ENCODE data around the gene CBLB. TPM values are rescaled to one million over a fixed set of nuclear protein-coding genes. Genes with fewer than 3 reads are reported as not detected.

CBLB gene
- total and polyA plus RNA-seq, 2 experiments from 2014 or later: 20.5 to 47.7 TPM

- Mint-ChIP-seq H3K9me3 (no peaks in the 10 kb centered on the region), H3K36me3 (ENCODE audit: low read depth) (peaks cover 11% of the 10 kb centered on the region; the same call in 2 of the 3 replicates), H3K4me3 (no peak overlapping the region), H3K27ac (no peak overlapping the region), H3K27me3 (ENCODE audit: insufficient read depth, low read depth, poor library complexity) (no peaks in the 10 kb centered on the region), H3K4me1 (peaks cover 37% of the 10 kb centered on the region)
- Histone ChIP-seq H3K9me2 (ENCODE audit: insufficient read depth) (no peaks in the 10 kb centered on the region), H3K4me2 (no peak overlapping the region; the same call in 1 of the 2 replicates), H3K27ac (ENCODE audit: low read depth) (no peak overlapping the region), H3F3A (replicated peaks; ENCODE audit: low read depth) (no peaks in the 10 kb centered on the region), H4K20me1 (replicated peaks; ENCODE audit: insufficient read depth) (0 out of 2 replicates have a peak, but pooled peaks cover 4% of the 10 kb centered on the region), H3K4me3 (no peak overlapping the region), H3K4me1 (ENCODE audit: insufficient read depth) (peaks cover 29% of the 10 kb centered on the region), H3K36me3 (ENCODE audit: insufficient read depth) (no peaks in the 10 kb centered on the region), H3K79me2 (replicated peaks; ENCODE audit: insufficient read depth) (peaks cover 19% of the 10 kb centered on the region; the same call in 1 of the 2 replicates), H2AFZ (no peak overlapping the region), H3K27me3 (ENCODE audit: insufficient read depth) (no peaks in the 10 kb centered on the region)
- TF ChIP-seq ETS1 (IDR thresholded peaks at IDR 0.05): no peak
- TF ChIP-seq EZH2 (IDR thresholded peaks at IDR 0.05; ENCODE audit: low read depth, unreplicated experiment): no peak
- no peak for TF ChIP-seq CTCF (conservative IDR thresholded peaks at IDR 0.05; ENCODE audit: low read depth in 2 of 2)
- TF ChIP-seq EZH2phosphoT487 (IDR thresholded peaks at IDR 0.05; ENCODE audit: unreplicated experiment): no peak
- no peak for TF ChIP-seq JUNB (IDR thresholded peaks at IDR 0.05; ENCODE audit: unreplicated experiment)
- no peak for TF ChIP-seq POLR2AphosphoS5 (IDR thresholded peaks at IDR 0.05; ENCODE audit: low read depth)
- TF ChIP-seq CREB1 (CRISPR knock-in tag; IDR thresholded peaks at IDR 0.05; ENCODE audit: low read depth): no peak
- no peak for TF ChIP-seq ZNF462 (CRISPR knock-in tag; IDR thresholded peaks at IDR 0.05)
- TF ChIP-seq ZNF331 (CRISPR knock-in tag; IDR thresholded peaks at IDR 0.05; ENCODE audit: low read depth): no peak
- no peak for TF ChIP-seq STAT1 (IDR thresholded peaks at IDR 0.05; ENCODE audit: unreplicated experiment)
- no peak for TF ChIP-seq REST (IDR thresholded peaks at IDR 0.05; ENCODE audit: unreplicated experiment)
- TF ChIP-seq ZNF114 (CRISPR knock-in tag; IDR thresholded peaks at IDR 0.05): no peak
- TF ChIP-seq NANOG (IDR thresholded peaks at IDR 0.05; ENCODE audit: borderline replicate concordance): no peak
- DNase-seq (ENCODE audit: low spot score) (no peak), ATAC-seq (no peak)
Measured at GRCh38 chr3:105812194-105812586, 56.6 kb downstream of the CBLB start.

Data from GM23338 (cell line).